Measurements from ENCODE around the gene BICC1.

DNA sequence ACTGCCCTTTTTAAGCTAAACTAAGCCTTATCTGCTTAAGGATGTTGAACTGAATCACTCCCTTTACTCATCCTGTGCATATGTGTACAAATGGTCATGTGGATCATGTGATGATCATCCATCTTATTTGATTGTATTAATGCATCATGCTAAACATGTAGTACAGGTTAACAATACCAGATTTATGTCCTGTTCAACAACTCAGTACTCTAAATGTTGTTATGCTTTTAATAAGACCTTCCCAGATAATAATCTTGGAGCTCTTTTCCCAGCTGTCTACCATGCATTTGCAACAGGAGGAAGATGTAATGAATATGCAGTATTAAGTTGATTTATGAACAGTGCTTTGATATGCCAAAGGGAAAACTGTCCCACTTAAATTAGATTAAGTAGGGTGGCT lies 318.0 kb downstream of the BICC1 start:
- TF ChIP-seq, protein P1, sequence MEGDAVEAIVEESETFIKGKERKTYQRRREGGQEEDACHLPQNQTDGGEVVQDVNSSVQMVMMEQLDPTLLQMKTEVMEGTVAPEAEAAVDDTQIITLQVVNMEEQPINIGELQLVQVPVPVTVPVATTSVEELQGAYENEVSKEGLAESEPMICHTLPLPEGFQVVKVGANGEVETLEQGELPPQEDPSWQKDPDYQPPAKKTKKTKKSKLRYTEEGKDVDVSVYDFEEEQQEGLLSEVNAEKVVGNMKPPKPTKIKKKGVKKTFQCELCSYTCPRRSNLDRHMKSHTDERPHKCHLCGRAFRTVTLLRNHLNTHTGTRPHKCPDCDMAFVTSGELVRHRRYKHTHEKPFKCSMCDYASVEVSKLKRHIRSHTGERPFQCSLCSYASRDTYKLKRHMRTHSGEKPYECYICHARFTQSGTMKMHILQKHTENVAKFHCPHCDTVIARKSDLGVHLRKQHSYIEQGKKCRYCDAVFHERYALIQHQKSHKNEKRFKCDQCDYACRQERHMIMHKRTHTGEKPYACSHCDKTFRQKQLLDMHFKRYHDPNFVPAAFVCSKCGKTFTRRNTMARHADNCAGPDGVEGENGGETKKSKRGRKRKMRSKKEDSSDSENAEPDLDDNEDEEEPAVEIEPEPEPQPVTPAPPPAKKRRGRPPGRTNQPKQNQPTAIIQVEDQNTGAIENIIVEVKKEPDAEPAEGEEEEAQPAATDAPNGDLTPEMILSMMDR (IDR thresholded peaks at IDR 0.05; ENCODE audit: low read depth, low read length): no peak
- no peak for TF ChIP-seq POLR2A (IDR thresholded peaks at IDR 0.05; ENCODE audit: extremely low read depth, insufficient read length)
- TF ChIP-seq, protein P2, sequence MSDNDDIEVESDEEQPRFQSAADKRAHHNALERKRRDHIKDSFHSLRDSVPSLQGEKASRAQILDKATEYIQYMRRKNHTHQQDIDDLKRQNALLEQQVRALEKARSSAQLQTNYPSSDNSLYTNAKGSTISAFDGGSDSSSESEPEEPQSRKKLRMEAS (IDR thresholded peaks at IDR 0.05; ENCODE audit: low read depth, low read length): no peak
- no peak for TF ChIP-seq MYC (IDR thresholded peaks at IDR 0.05; ENCODE audit: low read depth, low read length)
